ENCODE results near the gene PDE1C. TPM values are rescaled to one million over a fixed set of nuclear protein-coding genes. Genes with fewer than 3 reads are reported as not detected.

PDE1C gene
- total RNA-seq, 1 donor from 2014 or later = not detected

- DNase-seq (ENCODE audit: low spot score) = no peak
- Mint-ChIP-seq H3K4me1 (ENCODE audit: low read depth) (no peaks in the 10 kb centered on the region), H3K27me3 (ENCODE audit: low read depth) (no peaks in the 10 kb centered on the region), H3K4me3 (ENCODE audit: low read depth) (no peak overlapping the region), H3K27ac (no peak overlapping the region), H3K9me3 (no peaks in the 10 kb centered on the region), H3K36me3 (ENCODE audit: low read depth) (no peaks in the 10 kb centered on the region)
- intact Hi-C loops (cut with micrococcal nuclease) = no loop called here
Observed at GRCh38 chr7:31729195-31729804, 340.9 kb downstream of the PDE1C start.

GRCh38 chr7:31724696-31725095 lies 345.5 kb downstream of the PDE1C start:
- DNase-seq (ENCODE audit: low spot score) = no peak

DNA sequence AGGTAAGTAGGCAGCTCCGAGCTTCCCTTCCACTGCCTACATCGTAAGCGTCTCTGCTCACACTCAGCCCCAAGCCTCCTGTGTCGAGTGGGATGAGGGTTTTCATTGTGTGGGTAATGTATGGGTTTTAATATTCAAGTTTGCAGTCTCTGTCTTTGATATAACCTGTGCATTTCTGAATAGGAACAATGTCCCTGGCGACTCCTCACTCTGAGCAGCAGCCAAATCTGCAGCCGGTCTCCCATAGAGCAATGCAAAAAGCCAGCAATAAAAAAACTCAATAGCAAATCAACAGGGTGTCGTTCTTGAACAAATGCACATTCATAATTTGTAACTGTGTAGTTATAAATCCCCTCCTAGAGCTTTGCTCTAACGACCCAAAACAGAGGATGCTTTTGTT lies 349.8 kb downstream of the PDE1C start:
- H3K27ac Mint-ChIP-seq = no peak overlapping the region
- no peaks in the 10 kb centered on the region for H3K9me3 Mint-ChIP-seq
- no peaks in the 10 kb centered on the region for H3K27me3 Mint-ChIP-seq (ENCODE audit: low read depth)
- no peak overlapping the region for H3K4me3 Mint-ChIP-seq (ENCODE audit: low read depth)
- intact Hi-C loops (cut with micrococcal nuclease) = no loop called here
- no peak for DNase-seq (ENCODE audit: low spot score)
- H3K36me3 Mint-ChIP-seq (ENCODE audit: low read depth) = no peaks in the 10 kb centered on the region
- H3K4me1 Mint-ChIP-seq (ENCODE audit: low read depth) = no peaks in the 10 kb centered on the region

More at GRCh38 chr7:31724696-31725095, 345.5 kb downstream of the PDE1C start:
- intact Hi-C loops (cut with micrococcal nuclease) = no loop called here
- Mint-ChIP-seq H3K4me1 (ENCODE audit: low read depth) (no peaks in the 10 kb centered on the region), H3K27me3 (ENCODE audit: low read depth) (no peaks in the 10 kb centered on the region), H3K27ac (no peak overlapping the region), H3K36me3 (ENCODE audit: low read depth) (no peaks in the 10 kb centered on the region), H3K4me3 (ENCODE audit: low read depth) (no peak overlapping the region), H3K9me3 (no peaks in the 10 kb centered on the region)

- H3K36me3 Mint-ChIP-seq (ENCODE audit: low read depth) = no peaks in the 10 kb centered on the region
- no peak overlapping the region for H3K27ac Mint-ChIP-seq
- no peaks in the 10 kb centered on the region for H3K4me1 Mint-ChIP-seq (ENCODE audit: low read depth)
Observed at GRCh38 chr7:31716355-31716754, 353.9 kb downstream of the PDE1C start.

GRCh38 chr7:31710171-31710570 lies 360.0 kb downstream of the PDE1C start:
- Mint-ChIP-seq H3K4me3 (ENCODE audit: low read depth) (no peak overlapping the region), H3K36me3 (ENCODE audit: low read depth) (no peaks in the 10 kb centered on the region), H3K27ac (no peak overlapping the region), H3K9me3 (no peaks in the 10 kb centered on the region), H3K27me3 (ENCODE audit: low read depth) (no peaks in the 10 kb centered on the region), H3K4me1 (ENCODE audit: low read depth) (no peaks in the 10 kb centered on the region)
- no peak for DNase-seq (ENCODE audit: low spot score)
- intact Hi-C loops (cut with micrococcal nuclease) = no loop called here

More at GRCh38 chr7:31716355-31716754, 353.9 kb downstream of the PDE1C start:
- H3K9me3 Mint-ChIP-seq = no peaks in the 10 kb centered on the region
- intact Hi-C loops (cut with micrococcal nuclease) = no loop called here
- H3K27me3 Mint-ChIP-seq (ENCODE audit: low read depth) = no peaks in the 10 kb centered on the region
- DNase-seq (ENCODE audit: low spot score) = no peak
- H3K4me3 Mint-ChIP-seq (ENCODE audit: low read depth) = no peak overlapping the region

- no peaks in the 10 kb centered on the region for H3K9me3 Mint-ChIP-seq
- DNase-seq (ENCODE audit: low spot score) = no peak
- no peak overlapping the region for H3K27ac Mint-ChIP-seq
- intact Hi-C loops (cut with micrococcal nuclease) = no loop called here
- H3K4me3 Mint-ChIP-seq (ENCODE audit: low read depth) = no peak overlapping the region
- H3K4me1 Mint-ChIP-seq (ENCODE audit: low read depth) = no peaks in the 10 kb centered on the region
- H3K27me3 Mint-ChIP-seq (ENCODE audit: low read depth) = no peaks in the 10 kb centered on the region
- H3K36me3 Mint-ChIP-seq (ENCODE audit: low read depth) = no peaks in the 10 kb centered on the region
Observed at GRCh38 chr7:31707089-31707488, 363.1 kb downstream of the PDE1C start.

GRCh38 chr7:31705377-31705776 lies 364.8 kb downstream of the PDE1C start:
- intact Hi-C loops (cut with micrococcal nuclease) = no loop called here
- Mint-ChIP-seq H3K4me3 (ENCODE audit: low read depth) (no peak overlapping the region), H3K9me3 (no peaks in the 10 kb centered on the region)

GRCh38 chr7:31702354-31702753 lies 367.9 kb downstream of the PDE1C start:
- intact Hi-C loops (cut with micrococcal nuclease) = no loop called here
- Mint-ChIP-seq H3K4me1 (ENCODE audit: low read depth) (no peaks in the 10 kb centered on the region), H3K4me3 (ENCODE audit: low read depth) (no peak overlapping the region), H3K36me3 (ENCODE audit: low read depth) (no peaks in the 10 kb centered on the region), H3K27me3 (ENCODE audit: low read depth) (no peaks in the 10 kb centered on the region), H3K9me3 (no peaks in the 10 kb centered on the region), H3K27ac (no peak overlapping the region)
- no peak for DNase-seq (ENCODE audit: low spot score)

More at GRCh38 chr7:31705377-31705776, 364.8 kb downstream of the PDE1C start:
- no peaks in the 10 kb centered on the region for H3K4me1 Mint-ChIP-seq (ENCODE audit: low read depth)
- no peaks in the 10 kb centered on the region for H3K36me3 Mint-ChIP-seq (ENCODE audit: low read depth)
- DNase-seq (ENCODE audit: low spot score) = no peak
- no peak overlapping the region for H3K27ac Mint-ChIP-seq
- no peaks in the 10 kb centered on the region for H3K27me3 Mint-ChIP-seq (ENCODE audit: low read depth)

All from activated T-helper 2 cell treated with anti-CD3 and anti-CD28 coated beads, Interferon-gamma antibody, Interleukin-2, Interleukin-4, amounts not matched to agents 10 μg/mL and 5 μg/mL and 100 μg/mL, durations not matched to agents 14 hours and 24 hours and 36 hours (primary cell).